Ureter (tissue), 1 donor: ENCODE measurements around the gene CLMN. TPM values are rescaled to one million over a fixed set of nuclear protein-coding genes. Genes with fewer than 3 reads are reported as not detected.
"Not testable (repeated sequence)": the region's sequence is repeated elsewhere in the genome, so short reads cannot be mapped to it uniquely, and the experiment has no call there.

Experiments used
- DNase-seq: peaks from one replicate; pipeline ENCODE4 v3.0.0-alpha.2; 2020; ENCODE audit warnings: low spot score
- total RNA-seq: library from RNA; stranded (reverse); gene quantifications from one replicate; pipeline ENCODE4 v1.2.4, GENCODE V29; 2023
- donor health status: DM: yes; HTN: yes; CAD: no.

Gene CLMN
- total RNA-seq, 1 donor from 2014 or later = 91.9 TPM

DNA sequence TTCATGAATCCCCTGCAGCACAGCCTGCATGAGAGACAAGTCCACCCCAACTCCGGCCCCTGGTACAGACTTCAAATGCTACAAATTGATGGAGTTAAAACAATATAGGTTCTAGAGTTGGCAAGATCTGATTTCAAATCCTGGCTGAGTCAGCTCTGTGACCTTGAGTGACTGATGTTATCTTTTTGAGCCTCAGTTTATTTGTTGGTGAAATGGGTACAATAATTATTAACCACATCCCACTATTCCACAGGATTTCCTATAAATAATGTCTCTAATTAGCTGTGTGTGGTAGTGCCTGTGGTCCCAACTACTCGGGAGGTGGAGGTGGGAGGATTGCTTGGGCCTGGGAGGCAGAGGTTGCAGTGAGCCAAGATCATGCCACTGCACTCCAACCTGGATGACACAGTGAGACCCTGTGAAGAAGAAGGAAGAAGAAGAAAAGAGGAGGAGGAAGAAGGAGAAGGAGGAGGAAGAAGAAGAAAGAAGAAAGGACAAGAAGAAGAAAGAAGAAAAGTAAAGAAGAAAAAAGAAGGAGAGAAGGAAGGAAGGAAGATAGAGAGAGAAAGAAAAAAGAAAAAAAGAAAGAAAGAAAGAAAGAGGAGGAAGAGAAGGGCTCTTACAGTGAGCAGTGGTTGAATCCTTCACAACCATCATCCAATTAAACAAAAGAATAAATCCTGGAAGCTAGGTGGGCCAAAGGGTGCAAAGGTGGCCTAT lies 122.7 kb downstream of the CLMN start:
- DNase-seq = no peak

DNA sequence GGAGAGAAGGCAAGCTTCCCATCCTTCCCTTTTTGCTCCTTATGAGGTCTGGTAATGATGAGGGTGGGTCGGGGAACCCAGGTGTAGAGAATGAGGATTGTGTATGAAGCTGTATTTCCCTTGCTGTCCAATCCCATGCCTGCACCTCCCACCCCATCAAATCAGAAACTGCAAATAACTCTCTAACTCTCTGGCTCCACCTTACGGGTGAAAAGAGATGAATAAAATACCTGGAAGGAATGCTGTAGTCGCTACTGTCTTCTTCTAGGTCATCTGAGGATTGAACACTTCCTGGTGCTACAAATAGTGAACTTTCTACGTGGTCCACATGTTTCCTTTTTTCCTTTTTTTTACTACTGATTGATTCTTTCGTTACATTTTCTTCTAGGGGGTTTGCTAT lies 123.4 kb downstream of the CLMN start:
- DNase-seq = no peak

- DNase-seq = no peak
These were observed 124.7 kb downstream of the CLMN start for GRCh38 chr14:95195031-95195430.

DNA sequence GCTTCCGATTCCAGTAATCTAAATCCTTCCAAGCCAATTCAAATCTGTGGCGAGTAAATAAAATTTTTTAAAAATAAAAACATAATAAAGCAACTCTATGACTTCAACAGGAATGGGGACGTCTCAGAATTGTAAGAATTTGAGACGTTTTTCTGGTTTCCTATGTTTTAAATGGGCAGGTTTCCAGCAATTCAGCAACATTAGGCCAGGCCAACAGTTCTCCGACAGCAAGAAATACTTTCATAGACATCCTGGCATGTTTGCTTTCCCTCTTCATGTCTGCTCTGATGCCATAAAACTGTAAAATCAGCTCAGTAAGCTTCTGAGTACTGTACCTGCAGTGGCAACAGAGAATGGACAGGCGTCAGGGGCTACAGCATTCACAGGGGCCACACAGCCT lies 126.6 kb downstream of the CLMN start:
- DNase-seq = no peak

DNA sequence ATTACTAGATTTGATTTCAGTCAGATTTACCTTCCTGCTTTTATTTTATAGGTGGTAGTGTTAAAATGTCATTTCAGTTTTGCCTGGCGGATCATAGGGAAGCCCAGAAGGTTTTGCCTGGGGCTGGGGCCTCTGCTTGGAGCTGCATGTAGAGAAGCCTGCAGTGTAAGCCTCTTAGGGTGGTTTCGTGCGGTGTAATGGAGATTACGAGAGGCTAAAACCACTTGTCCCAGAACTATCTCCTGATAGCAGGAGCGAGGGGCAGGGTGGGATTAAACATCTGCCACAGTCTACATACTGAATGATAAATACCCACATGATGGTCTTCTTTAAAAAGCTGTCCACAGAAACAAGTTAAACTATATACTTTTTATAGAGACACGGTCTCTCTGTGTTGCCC lies 127.4 kb downstream of the CLMN start:
- no peak for DNase-seq

DNA sequence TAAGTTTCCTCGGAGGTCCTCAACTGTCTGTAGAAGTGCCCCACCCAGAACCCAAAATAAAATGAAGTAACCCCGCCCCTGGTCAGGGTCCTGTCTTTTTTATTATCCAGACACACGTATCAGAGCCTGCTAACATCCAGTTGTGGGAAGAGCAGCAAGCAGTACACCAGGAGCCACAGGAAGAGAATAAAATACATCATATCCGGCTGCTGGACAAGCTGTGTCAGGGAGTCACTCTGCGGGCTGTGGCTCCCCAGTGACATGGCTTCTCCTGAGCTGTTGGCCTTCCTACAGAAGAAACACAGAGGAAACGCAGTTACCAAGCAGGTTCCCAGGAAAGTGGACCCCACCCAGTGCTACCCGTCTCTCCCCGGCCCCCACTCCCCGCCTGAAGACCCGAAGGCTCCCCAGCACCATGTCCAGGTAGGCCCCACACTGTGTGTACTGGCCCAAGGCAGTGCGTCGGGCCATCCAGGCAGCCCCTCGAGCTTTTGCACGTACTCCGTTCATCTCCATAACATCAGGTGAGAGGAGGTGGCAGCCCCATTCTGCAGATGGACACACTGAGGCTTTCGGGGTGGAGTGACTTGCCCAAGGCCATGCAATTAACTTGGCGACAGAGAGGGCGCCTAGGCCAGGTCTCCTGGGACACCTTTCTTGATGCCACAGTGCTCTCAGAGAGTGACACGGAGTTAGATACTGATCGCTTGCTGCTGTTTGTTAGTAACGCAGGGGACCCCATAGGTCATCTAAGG lies 128.1 kb downstream of the CLMN start:
- no peak for DNase-seq

DNA sequence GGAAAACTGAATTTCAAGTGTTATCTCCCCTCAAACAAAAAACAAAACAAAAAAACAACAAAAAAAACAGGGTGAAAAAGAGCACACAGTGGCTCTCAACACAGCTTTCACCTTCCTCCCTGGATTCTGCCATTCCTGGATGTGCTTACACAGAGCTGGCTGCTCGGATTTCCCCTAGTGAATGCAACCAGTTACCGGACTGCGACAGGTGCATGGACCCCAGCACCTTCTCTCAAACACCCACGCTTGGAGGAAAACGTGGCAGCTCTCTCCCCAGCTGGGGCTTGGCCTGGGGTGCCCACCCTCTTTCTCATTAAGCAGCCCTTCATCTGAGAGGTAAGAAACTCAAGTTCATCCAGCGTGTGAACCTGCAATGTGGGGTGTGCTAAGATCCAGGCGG lies 128.9 kb downstream of the CLMN start:
- no peak for DNase-seq

DNA sequence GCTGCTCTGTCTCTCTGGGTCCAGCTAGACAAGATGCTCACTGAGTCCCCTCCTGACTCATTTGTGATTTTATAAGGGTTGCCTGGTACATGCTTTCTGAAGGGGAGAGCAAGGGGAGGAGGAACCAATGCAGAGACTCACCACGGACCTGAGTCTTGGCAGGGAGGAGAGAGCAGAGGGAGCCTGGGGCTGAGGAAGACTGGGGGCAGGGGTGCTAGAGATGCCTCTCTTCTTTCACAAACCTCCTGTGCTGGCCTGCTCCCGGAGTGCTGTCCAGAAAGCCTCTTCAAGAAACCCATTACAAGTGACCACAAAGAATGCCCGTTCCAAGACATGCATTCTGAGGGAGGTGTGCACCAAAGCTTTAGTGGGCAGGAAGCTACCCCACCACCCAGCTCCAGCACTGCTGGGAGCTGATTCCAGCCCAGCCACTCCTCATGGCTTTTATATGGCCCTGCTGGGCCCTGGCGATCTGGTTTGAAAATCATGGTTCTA lies 129.3 kb downstream of the CLMN start:
- DNase-seq = no peak

DNA sequence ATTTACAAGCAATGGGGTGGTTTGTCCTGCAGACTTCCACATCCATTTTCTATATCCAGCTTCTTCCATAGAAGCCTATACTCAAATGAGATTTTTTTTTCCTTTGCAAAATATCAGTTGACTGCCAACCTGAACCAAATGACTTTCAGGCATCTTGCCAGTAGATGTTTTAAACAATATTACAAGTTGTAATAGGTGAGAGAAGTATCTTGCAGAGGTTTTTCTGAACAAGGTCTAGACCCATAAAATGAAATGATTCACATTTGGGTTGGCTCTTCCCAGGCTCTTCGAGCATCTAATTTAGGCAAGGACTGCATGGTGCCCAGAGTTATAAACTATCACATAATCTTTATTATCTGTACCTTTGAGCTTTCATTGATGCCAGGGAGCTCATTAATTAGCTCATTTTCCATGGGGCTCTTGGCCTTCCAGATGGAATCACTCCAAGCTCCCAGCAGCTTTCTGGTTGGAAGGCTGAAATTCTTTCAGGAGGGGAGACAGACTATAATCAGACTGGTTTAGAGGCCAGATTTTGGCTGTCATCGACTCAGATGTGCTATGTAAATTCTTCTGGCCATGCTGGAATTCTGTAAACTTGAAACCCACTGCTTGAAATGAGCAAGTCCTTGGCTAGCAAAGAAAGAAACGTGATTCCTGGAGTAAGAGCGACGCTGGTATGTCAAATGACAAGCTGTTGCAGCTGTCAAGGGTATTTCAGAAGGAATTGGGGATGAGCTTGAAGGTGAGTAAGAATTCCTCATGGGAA lies 130.2 kb downstream of the CLMN start:
- DNase-seq = no peak

DNA sequence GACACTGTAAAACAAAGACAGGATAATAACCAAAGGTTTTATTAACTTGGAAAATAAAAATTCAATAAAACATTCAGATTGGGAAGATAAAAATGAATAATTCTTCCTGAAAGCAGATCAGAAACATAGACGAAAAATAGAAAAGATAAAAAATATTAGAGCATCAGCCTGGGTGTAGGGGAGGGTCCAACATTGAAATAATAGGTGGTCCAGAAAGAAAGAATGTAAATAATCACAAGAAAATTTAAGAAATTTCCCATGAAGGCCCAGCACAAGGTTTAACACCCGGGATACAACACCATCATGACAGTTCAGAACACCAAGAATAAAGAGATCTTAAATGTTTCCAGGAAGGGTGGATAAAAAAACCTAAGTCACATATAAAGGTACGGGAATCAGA lies 131.3 kb downstream of the CLMN start:
- no peak for DNase-seq

DNA sequence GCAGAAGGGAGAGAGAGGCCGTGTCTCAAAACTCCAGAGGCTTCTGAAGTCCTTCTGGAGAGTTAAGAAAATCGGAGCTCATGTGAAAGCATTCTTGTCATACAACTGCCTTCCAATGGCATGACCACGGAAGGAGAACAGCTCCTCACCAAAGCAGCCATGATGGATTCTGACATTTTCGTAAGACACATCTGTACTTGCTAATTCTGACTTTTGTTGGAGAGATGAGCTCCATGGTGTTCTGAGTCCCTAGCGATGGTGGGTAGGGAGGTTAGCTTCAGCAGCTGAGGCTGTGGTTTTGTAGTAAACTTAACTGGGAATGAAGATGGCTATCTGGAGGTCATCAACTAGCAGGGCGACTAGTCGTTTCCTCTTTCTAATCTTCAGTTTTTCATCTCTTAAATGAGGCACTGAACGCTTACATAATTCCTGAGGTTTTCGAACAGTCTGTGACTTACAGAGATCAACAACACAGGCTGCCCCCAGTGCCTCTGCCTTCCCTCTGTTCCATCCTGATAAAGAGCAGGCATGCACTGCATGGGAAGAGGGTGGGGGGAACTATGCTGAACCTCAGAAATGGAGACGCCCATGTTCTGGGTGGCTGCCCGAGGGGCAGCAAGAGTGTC lies 133.8 kb downstream of the CLMN start:
- DNase-seq = no peak

GRCh38 chr14:95185033-95185766 lies 134.5 kb downstream of the CLMN start:
- peak; percentile 68 for DNase-seq

GRCh38 chr14:95184413-95184790 lies 135.3 kb downstream of the CLMN start:
- DNase-seq = no peak

- DNase-seq = no peak
These were observed 135.9 kb downstream of the CLMN start for GRCh38 chr14:95183532-95184412.

- DNase-seq = no peak
These were observed 136.6 kb downstream of the CLMN start for GRCh38 chr14:95183082-95183481.

DNA sequence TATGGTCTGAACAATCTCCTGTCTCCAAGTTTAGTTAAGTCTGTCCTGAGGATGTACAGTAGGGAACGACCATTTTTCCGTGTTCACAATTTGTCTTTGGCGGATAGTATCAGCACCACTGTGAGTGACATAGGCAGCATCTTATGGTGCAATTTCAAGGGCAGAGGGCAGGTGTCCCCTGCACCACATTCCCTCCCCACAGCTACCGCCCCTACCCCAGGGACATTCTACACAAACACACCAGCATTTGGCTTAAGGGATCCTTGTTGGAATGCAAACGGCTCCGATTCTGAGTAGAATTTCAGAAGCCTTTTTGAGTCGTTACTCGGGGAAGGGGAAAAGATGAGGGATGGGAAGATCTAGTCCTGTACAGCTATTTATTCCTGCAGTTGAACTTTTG lies 137.3 kb downstream of the CLMN start:
- DNase-seq = no peak

DNA sequence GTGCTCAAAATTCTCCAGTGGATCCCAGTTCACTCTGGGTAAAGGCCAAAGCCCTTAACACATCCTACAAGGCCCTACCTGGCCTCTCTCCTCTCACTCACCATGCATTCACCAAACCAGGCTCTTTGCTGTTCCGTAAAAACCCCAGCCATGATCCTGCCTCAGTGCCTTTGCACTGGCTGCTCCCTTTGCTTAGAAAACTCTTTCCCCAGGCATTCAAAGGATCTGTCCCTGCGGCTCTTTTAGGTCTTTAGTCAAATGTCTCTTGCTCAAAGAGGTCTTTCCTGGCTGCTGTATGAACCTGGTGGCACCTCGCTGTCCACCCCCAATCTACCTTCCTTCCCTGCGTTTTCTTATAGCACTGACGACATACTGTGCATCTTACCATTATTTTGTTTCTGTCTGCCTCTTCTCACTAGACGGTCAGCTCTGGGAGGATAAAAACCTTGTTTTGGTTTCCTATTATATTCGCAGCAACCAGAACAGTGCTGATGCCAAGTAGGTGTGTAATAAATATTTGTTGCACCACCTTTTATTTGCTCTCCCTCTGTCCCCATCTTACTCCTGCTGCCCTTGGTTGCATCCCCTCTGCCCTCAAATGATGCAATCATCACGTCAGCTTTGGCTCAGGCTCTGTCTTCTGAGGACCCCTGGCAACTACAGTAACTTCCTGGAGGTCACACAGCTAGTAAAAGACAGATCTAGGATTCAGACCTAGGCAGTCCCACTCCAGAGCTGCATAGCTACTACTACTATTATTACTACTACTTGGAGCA lies 138.6 kb downstream of the CLMN start:
- DNase-seq = no peak

DNA sequence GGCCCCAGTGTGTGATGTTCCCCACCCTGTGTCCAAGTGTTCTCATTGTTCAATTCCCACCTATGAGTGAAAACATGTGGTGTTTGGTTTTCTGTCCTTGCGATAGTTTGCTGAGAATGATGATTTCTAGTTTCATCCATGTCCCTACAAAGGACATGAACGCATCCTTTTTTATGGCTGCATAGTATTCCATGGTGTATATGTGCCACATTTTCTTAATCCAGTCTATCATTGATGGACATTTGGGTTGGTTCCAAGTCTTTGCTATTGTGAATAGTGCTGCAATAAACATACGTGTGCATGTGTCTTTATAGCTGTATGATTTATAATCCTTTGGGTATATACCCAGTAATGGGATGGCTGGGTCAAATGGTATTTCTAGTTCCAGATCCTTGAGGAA lies 144.0 kb downstream of the CLMN start:
- DNase-seq = not testable (repeated sequence)

- DNase-seq = no peak
These were observed 145.4 kb downstream of the CLMN start for GRCh38 chr14:95174184-95174792.
